H1 (cell line): ENCODE data around the gene AKR7A3. TPM values are rescaled to one million over a fixed set of nuclear protein-coding genes. Genes with fewer than 3 reads are reported as not detected.

Experiments used
- CTCF ChIA-PET: fragments of 300-600 bp; sonication (Branson Sonifier 250); formaldehyde crosslinking; loops from one replicate; lab custom pipeline; 2021; ENCODE audit not compliant: partially characterized antibody; lab: Charles Lee
- POLR2A ChIA-PET: fragments of 300-600 bp; sonication (Branson Sonifier 250); formaldehyde crosslinking; loops from one replicate; lab custom pipeline; 2021; ENCODE audit warnings: inconsistent platforms; ENCODE audit not compliant: partially characterized antibody; lab: Charles Lee
- DNase-seq, 2 experiments: peaks; one replicate each; pipeline versions ENCODE4 v3.0.0 to v3.0.0-alpha.2; 2010 to 2022; ENCODE audit warnings: low spot score in 2 of 2, low read depth in 1 of 2, mixed read lengths in 1 of 2
- FAIRE-seq: peaks from 2 replicates; lab custom pipeline; 2011; peaks lifted over from hg19 to GRCh38; lab: Jason Lieb, UNC
- H2AFZ ChIP-seq: 2 replicates; pipeline ENCODE4 v1.8.1; 2012; ENCODE audit warnings: low read length, inconsistent platforms
- H2AK5ac ChIP-seq: 2 replicates; pipeline ENCODE4 v1.6.1; 2013; ENCODE audit warnings: low read depth, low read length
- H2BK120ac ChIP-seq: replicated peaks from 2 replicates; pipeline ENCODE3; 2013; ENCODE audit warnings: low read depth, low read length, inconsistent platforms
- H2BK12ac ChIP-seq: 2 replicates; pipeline ENCODE4 v1.6.1; 2013; ENCODE audit warnings: low read depth, low read length
- H2BK15ac ChIP-seq: 2 replicates; pipeline ENCODE4 v1.6.1; 2013; ENCODE audit warnings: low read length
- H2BK20ac ChIP-seq: 2 replicates; pipeline ENCODE4 v1.6.1; 2013; ENCODE audit warnings: low read length
- H2BK5ac ChIP-seq: 2 replicates; pipeline ENCODE4 v1.6.1; 2013; ENCODE audit warnings: low read depth, low read length
- H3K14ac ChIP-seq: 2 replicates; pipeline ENCODE4 v1.6.1; 2013; ENCODE audit warnings: inconsistent platforms; ENCODE audit not compliant: insufficient read length
- H3K18ac ChIP-seq: 2 replicates; pipeline ENCODE4 v1.6.1; 2013; ENCODE audit warnings: low read length; ENCODE audit errors: extremely low read depth
- H3K23ac ChIP-seq: 2 replicates; pipeline ENCODE4 v1.6.1; 2013; ENCODE audit warnings: inconsistent platforms; ENCODE audit not compliant: insufficient read length
- H3K23me2 ChIP-seq: 2 replicates; pipeline ENCODE4 v1.6.1; 2013; ENCODE audit warnings: low read depth, low read length
- H3K27ac ChIP-seq: 2 replicates; pipeline ENCODE4 v1.6.1; 2011; ENCODE audit warnings: low read depth, low read length, inconsistent platforms
- H3K27me3 ChIP-seq, 4 experiments: replicated peaks in 1 of 4; 1 replicate in 1 of 4; 2 replicates in 3 of 4; pipeline versions ENCODE4 v1.6.1 to v1.8.1; 2011 to 2013; ENCODE audit warnings: low read length in 3 of 4, mild to moderate bottlenecking in 3 of 4, inconsistent platforms in 2 of 4, mixed read lengths in 2 of 4, moderate library complexity in 1 of 4; ENCODE audit not compliant: control insufficient read depth in 3 of 4, insufficient read depth in 3 of 4; ENCODE audit errors: extremely low read depth in 1 of 4
- H3K36me3 ChIP-seq, 4 experiments: 2 replicates each; pipeline versions ENCODE4 v1.6.1 to v1.8.1; 2011 to 2013; ENCODE audit warnings: mild to moderate bottlenecking in 4 of 4, low read length in 3 of 4, moderate library complexity in 2 of 4, control low read depth in 1 of 4, inconsistent platforms in 1 of 4; ENCODE audit not compliant: insufficient read depth in 4 of 4, control insufficient read depth in 2 of 4
- H3K4ac ChIP-seq: replicated peaks from 2 replicates; pipeline ENCODE3; 2013; ENCODE audit warnings: low read length, low read depth, mixed read lengths, inconsistent platforms; ENCODE audit not compliant: insufficient read length
- H3K4me1 ChIP-seq, 4 experiments: replicated peaks in 1 of 4; 1 replicate in 1 of 4; 2 replicates in 3 of 4; pipeline versions ENCODE4 v1.6.1 to v1.8.1; 2011 to 2013; ENCODE audit warnings: low read length in 3 of 4, inconsistent platforms in 2 of 4, mixed read lengths in 1 of 4; ENCODE audit not compliant: insufficient read depth in 4 of 4, control insufficient read depth in 3 of 4
- H3K4me2 ChIP-seq, 2 experiments: 2 replicates each; pipeline versions ENCODE4 v1.6.1 to v1.8.1; 2011 to 2013; ENCODE audit warnings: low read depth in 2 of 2, low read length in 2 of 2, control low read depth in 1 of 2, inconsistent platforms in 1 of 2, mild to moderate bottlenecking in 1 of 2; ENCODE audit not compliant: insufficient read depth in 1 of 2
- H3K4me3 ChIP-seq, 4 experiments: fragments of 200-600, 300-600 bp in 1 of 4; sonication (generic), shearing (Covaris generic), sonication (Bioruptor Twin) in 1 of 4; 2 replicates each; pipeline versions ENCODE4 v1.5.1 to v1.8.1; 2011 to 2016; ENCODE audit warnings: low read length in 4 of 4, low read depth in 3 of 4, control low read depth in 2 of 4, inconsistent platforms in 2 of 4, mild to moderate bottlenecking in 2 of 4, mixed read lengths in 1 of 4, moderate library complexity in 1 of 4; ENCODE audit not compliant: insufficient read depth in 2 of 4; ENCODE audit errors: extremely low read depth in 1 of 4
- H3K56ac ChIP-seq: replicated peaks from 2 replicates; pipeline ENCODE3; 2013; ENCODE audit warnings: low read depth, mild to moderate bottlenecking, mixed read lengths, low read length, inconsistent platforms; ENCODE audit not compliant: insufficient read length
- H3K79me1 ChIP-seq: 2 replicates; pipeline ENCODE4 v1.6.1; 2013; ENCODE audit warnings: low read depth, low read length, control low read depth
- H3K79me2 ChIP-seq, 2 experiments: 2 replicates each; pipeline versions ENCODE4 v1.6.1 to v1.8.1; 2012 to 2013; ENCODE audit warnings: low read length in 2 of 2, mild to moderate bottlenecking in 2 of 2, inconsistent platforms in 1 of 2; ENCODE audit not compliant: insufficient read depth in 2 of 2, control insufficient read depth in 1 of 2
- H3K9ac ChIP-seq, 4 experiments: replicated peaks in 1 of 4; 1 replicate in 1 of 4; 2 replicates in 3 of 4; pipeline versions ENCODE4 v1.6.1 to v1.8.1; 2011 to 2013; ENCODE audit warnings: low read depth in 3 of 4, low read length in 3 of 4, control low read depth in 2 of 4, mild to moderate bottlenecking in 2 of 4, moderate library complexity in 2 of 4, inconsistent platforms in 1 of 4; ENCODE audit errors: extremely low read depth in 1 of 4
- H3K9me3 ChIP-seq, 2 experiments: 2 replicates each; pipeline versions ENCODE4 v1.6.1 to v1.8.1; 2012 to 2013; ENCODE audit warnings: mild to moderate bottlenecking in 2 of 2, moderate library complexity in 2 of 2, control low read depth in 1 of 2, inconsistent platforms in 1 of 2, low read depth in 1 of 2, low read length in 1 of 2, mixed read lengths in 1 of 2; ENCODE audit not compliant: insufficient read depth in 2 of 2
- H4K20me1 ChIP-seq, 2 experiments: replicated peaks in 1 of 2; 2 replicates each; pipeline versions ENCODE3 to v1.8.1; 2011 to 2013; ENCODE audit warnings: inconsistent platforms in 2 of 2, low read length in 2 of 2, mild to moderate bottlenecking in 1 of 2; ENCODE audit not compliant: insufficient read depth in 2 of 2, control insufficient read depth in 1 of 2
- H4K5ac ChIP-seq: 2 replicates; pipeline ENCODE4 v1.6.1; 2013; ENCODE audit warnings: low read length, low read depth, mixed read lengths, inconsistent platforms; ENCODE audit not compliant: insufficient read length
- H4K8ac ChIP-seq: 2 replicates; pipeline ENCODE4 v1.8.0; 2013; ENCODE audit warnings: mild to moderate bottlenecking, moderate library complexity, low read length, inconsistent platforms; ENCODE audit not compliant: insufficient read depth; ENCODE audit errors: extremely low read depth
- H4K91ac ChIP-seq: replicated peaks from 2 replicates; pipeline ENCODE3; 2013; ENCODE audit warnings: low read length, mixed read lengths, inconsistent platforms; ENCODE audit not compliant: insufficient read length
- ASH2L ChIP-seq: fragments of 200-600, 300-600 bp; sonication (generic); IDR thresholded peaks from one replicate; pipeline ENCODE4 v1.7.1; 2017; ENCODE audit warnings: low read length
- BRCA1 ChIP-seq: IDR thresholded peaks from 2 replicates; pipeline ENCODE4 v1.6.1; 2012; ENCODE audit warnings: low read depth, low read length, improper control_type of control experiment
- CBX8 ChIP-seq: fragments of 300-800, 300-1000 bp; sonication (generic); IDR thresholded peaks from 2 replicates; pipeline ENCODE4 v1.7.1; 2016; ENCODE audit warnings: low read depth, low read length, borderline replicate concordance
- GABPA ChIP-seq: IDR thresholded peaks from 2 replicates; pipeline ENCODE4 v1.6.1; 2011; ENCODE audit warnings: mild to moderate bottlenecking, low read length, moderate library complexity, borderline replicate concordance; ENCODE audit not compliant: insufficient read depth
- JUN ChIP-seq: IDR thresholded peaks from 2 replicates; pipeline ENCODE4 v1.6.1; 2011; ENCODE audit warnings: low read depth, mild to moderate bottlenecking, improper control_type of control experiment, low read length
- KDM1A ChIP-seq: fragments of 200-600, 300-600 bp; sonication (generic); IDR thresholded peaks from 2 replicates; pipeline ENCODE4 v1.7.1; 2016; ENCODE audit warnings: mild to moderate bottlenecking, low read length, borderline replicate concordance
- KDM4A ChIP-seq: IDR thresholded peaks from one replicate; pipeline ENCODE4 v1.7.1; 2012; ENCODE audit warnings: low read depth, mild to moderate bottlenecking, moderate library complexity, low read length, inconsistent platforms; ENCODE audit not compliant: severe bottlenecking
- POLR2A ChIP-seq, 2 experiments: IDR thresholded peaks; 1 replicate in 1 of 2; 2 replicates in 1 of 2; pipeline ENCODE4 v1.6.1; 2011; ENCODE audit warnings: low read depth in 2 of 2, low read length in 2 of 2, mild to moderate bottlenecking in 2 of 2; ENCODE audit errors: control extremely low read depth in 1 of 2
- SIN3A ChIP-seq, 2 experiments: IDR thresholded peaks in 1 of 2; conservative IDR thresholded peaks in 1 of 2; 2 replicates each; pipeline ENCODE4 v1.6.1; 2011 to 2012; ENCODE audit warnings: low read length in 2 of 2, improper control_type of control experiment in 1 of 2, low read depth in 1 of 2, mild to moderate bottlenecking in 1 of 2
- SP1 ChIP-seq: IDR thresholded peaks from 2 replicates; pipeline ENCODE4 v1.6.1; 2011; ENCODE audit warnings: low read depth, low read length
- TCF12 ChIP-seq: IDR thresholded peaks from 2 replicates; pipeline ENCODE4 v1.6.1; 2011; ENCODE audit warnings: low read depth, mild to moderate bottlenecking, low read length
- YY1 ChIP-seq: IDR thresholded peaks from 2 replicates; pipeline ENCODE4 v1.6.1; 2011; ENCODE audit warnings: low read depth, mild to moderate bottlenecking, low read length
- WGBS, 2 experiments: shearing (Covaris generic) in 1 of 2; methylation state at CpG; one replicate each; pipeline versions ENCODE4 v1.1.6 to v1.1.7; 2013 to 2015; ENCODE audit warnings: low lambda C conversion rate in 2 of 2, mixed read lengths in 2 of 2, inconsistent platforms in 1 of 2, low coverage in 1 of 2, missing lambda C conversion rate in 1 of 2; ENCODE audit not compliant: insufficient replicate concordance in 2 of 2, insufficient coverage in 1 of 2, insufficient read length in 1 of 2; ENCODE audit errors: extremely low coverage in 1 of 2, missing lambda C conversion rate in 1 of 2; 5-methylcytosine and 5-hydroxymethylcytosine counted together
- polyA plus RNA-seq, 7 experiments: library from polyadenylated mRNA; depleted of rRNA in 3 of 7; stranded (reverse) in 5 of 7; unstranded in 2 of 7; fragments of >200 nt in 5 of 7; fragments of 200-250 nt in 2 of 7; gene quantifications; 1 replicate in 5 of 7; 2 replicates in 1 of 7; 4 replicates in 1 of 7; pipeline versions ENCODE4 v1.2.1 to v1.2.3, GENCODE V29; 2011 to 2013; ENCODE audit warnings: missing spikeins in 2 of 7, mixed read lengths in 2 of 7
- total RNA-seq: library from RNA; stranded (reverse); fragmentation: NEBNext Ultra II Directional; extraction: Animal tissue kit (Norgen Biotek cat#: 25700); gene quantifications from 2 replicates; pipeline ENCODE4 v1.2.1, GENCODE V29; 2021

AKR7A3 gene
- total and polyA plus RNA-seq, 2 of the 8 experiments (the other 6 are each of a cell fraction or from before 2014, with no cell fraction given): 0.62 to 0.65 TPM

- Histone ChIP-seq H3K18ac (no peak overlapping the region; the same call in 1 of the 2 replicates), H3K79me1 (peaks cover 2% of the 10 kb centered on the region; the same call in 1 of the 2 replicates), H3K36me3 (peaks cover 0 to 10% (median 4%) of the 10 kb centered on the region in 4 experiments; a peak in 4 of 8 replicates), H3K4me3 (peak overlapping the region; percentile 66 to 91 (median 79)), H2BK12ac (no peak overlapping the region), H3K14ac (no peak overlapping the region), H2BK120ac (no peak overlapping the region), H3K79me2 (peaks cover 0 to 2% of the 10 kb centered on the region in 2 experiments; a peak in 1 of 4 replicates), H2BK15ac (no peak overlapping the region), H4K8ac (peak overlapping the region; percentile 89), H2BK20ac (no peak overlapping the region), H3K27me3 (peaks cover 0 to 4% (median 1%) of the 10 kb centered on the region in 4 experiments; a peak in 1 of 7 replicates), H4K91ac (no peak overlapping the region), H3K4ac (peak overlapping the region; percentile 54), H4K20me1 (peaks cover 6 to 10% of the 10 kb centered on the region in 2 experiments), H2BK5ac (no peak overlapping the region), H4K5ac (no peak overlapping the region), H3K56ac (no peak overlapping the region), H2AK5ac (no peak overlapping the region), H3K4me1 (peaks cover 0 to 14% (median 8%) of the 10 kb centered on the region in 4 experiments; a peak in 6 of 7 replicates), H3K27ac (no peak overlapping the region), H3K23ac (peak overlapping the region; percentile 66), H2AFZ (peak overlapping the region; percentile 20; the same call in 1 of the 2 replicates), H3K9ac (peak overlapping the region; percentile 62 to 89 (median 76)), H3K9me3 (no peaks in the 10 kb centered on the region), H3K4me2 (peak overlapping the region; percentile 89 to 98), H3K23me2 (peaks cover 10% of the 10 kb centered on the region; the same call in 1 of the 2 replicates)
- ChIA-PET POLR2A (interaction anchor here (0.5 to 16.9 kb wide), 13 partner anchors 10 to 329 kb away, joined by 3 to 143 read pairs (median 4); partner anchors contain the start of genes AKR7A3, EMC1 and MRTO4), CTCF (interaction anchor here (0.5 to 2.0 kb wide), 3 partner anchors 9 to 342 kb away, joined by 3 to 4 read pairs (median 3); no protein-coding TSS in a partner anchor)
- FAIRE-seq (no peak), DNase-seq (peak in 1 of 2 experiments; percentile 67)
- TF ChIP-seq KDM1A (no peak), YY1 (no peak), POLR2A (IDR thresholded peaks at IDR 0.05; ENCODE audit: control extremely low read depth in 1 of 2, low read depth in 2 of 2, low read length in 2 of 2) (no peak), CBX8 (no peak), ASH2L (peak; percentile 44), BRCA1 (no peak), TCF12 (no peak), GABPA (no peak), JUN (no peak), SP1 (no peak), SIN3A (conservative IDR thresholded peaks at IDR 0.05 in 1 of 2, IDR thresholded peaks at IDR 0.05 in 1 of 2; ENCODE audit: low read depth in 1 of 2, low read length in 2 of 2) (0 out of 4 replicates have a peak, but pooled peaks of 1 of the 2 experiments have one; percentile 8), KDM4A (peak; percentile 81)
- WGBS, 2 experiments: 6% methylated on average over 22 of the region's 29 CpGs; no CpG with 5 or more reads in 1 of the 2 experiments
Observed at GRCh38 chr1:19311503-19311930, 22.9 kb upstream of the AKR7A3 start.
